ENCODE data around the gene UBE2E2. TPM values are rescaled to one million over a fixed set of nuclear protein-coding genes. Genes with fewer than 3 reads are reported as not detected.

Gene UBE2E2
- total and polyA plus RNA-seq, 2 of the 13 experiments (the other 11 are each of a cell fraction or from before 2014, with no cell fraction given): 0.77 to 1.5 TPM

DNA sequence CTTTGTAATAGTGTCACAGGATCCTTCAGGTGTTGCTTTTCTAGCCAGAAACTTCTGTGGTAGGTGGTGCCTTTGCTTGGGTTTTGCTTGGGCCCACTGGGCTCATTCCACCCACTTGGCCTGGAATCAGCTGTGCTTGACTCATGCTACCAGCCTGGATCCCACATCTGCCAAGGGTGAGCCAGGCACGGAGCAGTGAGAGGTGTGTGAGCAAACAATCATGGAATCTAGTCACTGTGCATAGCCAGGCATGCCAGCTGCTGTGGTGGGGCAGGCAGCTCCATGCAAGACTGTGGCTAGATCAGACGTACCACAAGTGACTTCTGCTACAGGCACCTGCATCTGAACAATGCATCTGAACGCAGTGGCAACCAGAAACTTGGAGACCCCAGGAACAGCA is 275.9 kb downstream of the UBE2E2 start:
- ChIA-PET CTCF (ENCODE audit: low intra/inter-chr PET ratio, low total read pairs) (no interaction called here), POLR2A (no interaction called here)
- no peak for FAIRE-seq
- no peak for ATAC-seq
- H2AFZ ChIP-seq (ENCODE audit: low read length): no peak overlapping the region
- H3K27me3 ChIP-seq (ENCODE audit: control insufficient read depth in 1 of 2, insufficient read depth in 2 of 2, low read length in 2 of 2): no peaks in the 10 kb centered on the region
- H3K4me3 ChIP-seq (replicated peaks in 1 of 3; ENCODE audit: insufficient read depth in 1 of 3, low read depth in 2 of 3, low read length in 3 of 3): no peak overlapping the region
- intact Hi-C loops (cut with micrococcal nuclease; ENCODE audit: unreplicated experiment): no loop called here
- in situ Hi-C loops (cut with HindIII; ENCODE audit: extremely low pct_ligation_motif_present, low pct_unique_long_range_greater_than_20kb): no loop called here
- H3K36me3 ChIP-seq (replicated peaks in 1 of 2; ENCODE audit: control insufficient read depth in 1 of 2, insufficient read depth in 2 of 2, low read length in 2 of 2): no peaks in the 10 kb centered on the region
- BruUV-seq (replicated peaks): no TSS peak
- TF ChIP-seq SIN3A (IDR thresholded peaks at IDR 0.05; ENCODE audit: borderline replicate concordance, low read depth, low read length) (no peak), ZNF660 (CRISPR knock-in tag; IDR thresholded peaks at IDR 0.05; ENCODE audit: borderline replicate concordance, low read depth) (no peak), FLYWCH1 (CRISPR knock-in tag; IDR thresholded peaks at IDR 0.05) (no peak), MED13 (CRISPR knock-in tag; IDR thresholded peaks at IDR 0.05) (no peak), KLF16 (CRISPR knock-in tag; IDR thresholded peaks at IDR 0.05) (no peak), ZNF337 (CRISPR knock-in tag; IDR thresholded peaks at IDR 0.05; ENCODE audit: borderline replicate concordance, low read depth) (no peak), SP2 (CRISPR knock-in tag; IDR thresholded peaks at IDR 0.05) (no peak), ZNF326 (CRISPR knock-in tag; IDR thresholded peaks at IDR 0.05; ENCODE audit: borderline replicate concordance) (no peak), BRD4 (CRISPR knock-in tag; IDR thresholded peaks at IDR 0.05) (no peak), SUZ12 (IDR thresholded peaks at IDR 0.05; ENCODE audit: low read depth, low read length) (no peak), ZNF549 (CRISPR knock-in tag; IDR thresholded peaks at IDR 0.05) (no peak), MIER3 (CRISPR knock-in tag; IDR thresholded peaks at IDR 0.05; ENCODE audit: borderline replicate concordance) (no peak), SRY (CRISPR knock-in tag; IDR thresholded peaks at IDR 0.05) (no peak), MXD3 (CRISPR knock-in tag; IDR thresholded peaks at IDR 0.05) (no peak), AKAP8 (CRISPR knock-in tag; IDR thresholded peaks at IDR 0.05) (no peak), ZFP36 (IDR thresholded peaks at IDR 0.05; ENCODE audit: borderline replicate concordance, low read depth, low read length, partially characterized antibody) (no peak)
- TF ChIP-seq, protein P1, sequence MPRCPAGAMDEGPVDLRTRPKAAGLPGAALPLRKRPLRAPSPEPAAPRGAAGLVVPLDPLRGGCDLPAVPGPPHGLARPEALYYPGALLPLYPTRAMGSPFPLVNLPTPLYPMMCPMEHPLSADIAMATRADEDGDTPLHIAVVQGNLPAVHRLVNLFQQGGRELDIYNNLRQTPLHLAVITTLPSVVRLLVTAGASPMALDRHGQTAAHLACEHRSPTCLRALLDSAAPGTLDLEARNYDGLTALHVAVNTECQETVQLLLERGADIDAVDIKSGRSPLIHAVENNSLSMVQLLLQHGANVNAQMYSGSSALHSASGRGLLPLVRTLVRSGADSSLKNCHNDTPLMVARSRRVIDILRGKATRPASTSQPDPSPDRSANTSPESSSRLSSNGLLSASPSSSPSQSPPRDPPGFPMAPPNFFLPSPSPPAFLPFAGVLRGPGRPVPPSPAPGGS (CRISPR knock-in tag; IDR thresholded peaks at IDR 0.05): no peak
- TF ChIP-seq, protein P2, sequence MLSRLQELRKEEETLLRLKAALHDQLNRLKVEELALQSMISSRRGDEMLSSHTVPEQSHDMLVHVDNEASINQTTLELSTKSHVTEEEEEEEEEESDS (CRISPR knock-in tag; IDR thresholded peaks at IDR 0.05; ENCODE audit: borderline replicate concordance): no peak
- no peak overlapping the region for H3K27ac ChIP-seq (ENCODE audit: extremely low read length, insufficient read depth, low read length)
- H3K79me2 ChIP-seq (ENCODE audit: insufficient read depth, low read length): no peaks in the 10 kb centered on the region
- no CpG with 5 or more reads among the region's 3 CpGs for whole genome bisulfite sequencing (ENCODE audit: low lambda C conversion rate)
- no peak for DNase-seq (ENCODE audit: low spot score)
- no peak overlapping the region for H3K9ac ChIP-seq (ENCODE audit: insufficient read depth, low read depth, low read length)
- H3K4me2 ChIP-seq (ENCODE audit: low read depth, low read length): no peak overlapping the region
- H3K9me3 ChIP-seq (ENCODE audit: low read length): no peaks in the 10 kb centered on the region
- H4K20me1 ChIP-seq (ENCODE audit: insufficient read depth, low read length): no peaks in the 10 kb centered on the region
- no peaks in the 10 kb centered on the region for H3K4me1 ChIP-seq (ENCODE audit: insufficient read depth, low read length)

Data from HepG2 (cell line).